GM23338 (cell line): Measurements from ENCODE around the gene RUNDC3A. TPM values are rescaled to one million over a fixed set of nuclear protein-coding genes. Genes with fewer than 3 reads are reported as not detected.

Experiments used
- ATAC-seq: fragments of 200-7000 bp; cut with Tn5 transposase; 3 replicates; pipeline ENCODE4 v1.9.1; 2020
- DNase-seq: peaks from one replicate; pipeline ENCODE4 v3.0.0-alpha.2; 2015; ENCODE audit warnings: low spot score
- H2AFZ ChIP-seq: fragments of 200-600 bp; sonication (generic); 2 replicates; pipeline ENCODE4 v1.8.0; 2016; ENCODE audit warnings: antibody characterized with exemption, mild to moderate bottlenecking, moderate library complexity
- H3F3A ChIP-seq: fragments of 200-600 bp; sonication (generic); replicated peaks from 2 replicates; pipeline ENCODE4 v1.8.0; 2017; ENCODE audit warnings: antibody characterized with exemption, mixed run types, low read depth
- H3K27ac ChIP-seq: fragments of 200-600 bp; sonication (generic); 2 replicates; pipeline ENCODE4 v1.6.1; 2016; ENCODE audit warnings: low read depth
- H3K27me3 ChIP-seq: fragments of 200-600 bp; sonication (generic); 2 replicates; pipeline ENCODE4 v1.8.0; 2016; ENCODE audit warnings: mild to moderate bottlenecking, mixed run types, moderate library complexity; ENCODE audit not compliant: insufficient read depth
- H3K36me3 ChIP-seq: fragments of 200-600 bp; sonication (generic); 2 replicates; pipeline ENCODE4 v1.8.0; 2016; ENCODE audit warnings: mild to moderate bottlenecking; ENCODE audit not compliant: insufficient read depth
- H3K4me1 ChIP-seq: fragments of 200-600 bp; sonication (generic); 2 replicates; pipeline ENCODE4 v1.8.0; 2016; ENCODE audit warnings: mild to moderate bottlenecking, moderate library complexity; ENCODE audit not compliant: insufficient read depth
- H3K4me2 ChIP-seq: fragments of 200-600 bp; sonication (generic); 2 replicates; pipeline ENCODE4 v1.7.1; 2017; ENCODE audit warnings: mixed run types
- H3K4me3 ChIP-seq: fragments of 200-600 bp; sonication (generic); 2 replicates; pipeline ENCODE4 v1.6.1; 2016; ENCODE audit warnings: mixed run types
- H3K79me2 ChIP-seq: fragments of 200-600 bp; sonication (generic); replicated peaks from 2 replicates; pipeline ENCODE4 v1.8.0; 2017; ENCODE audit warnings: mild to moderate bottlenecking; ENCODE audit not compliant: insufficient read depth
- H3K9me2 ChIP-seq: fragments of 200-600 bp; sonication (generic); 2 replicates; pipeline ENCODE4 v1.8.0; 2017; ENCODE audit not compliant: insufficient read depth
- H4K20me1 ChIP-seq: fragments of 200-600 bp; sonication (generic); replicated peaks from 2 replicates; pipeline ENCODE4 v1.8.0; 2017; ENCODE audit warnings: mild to moderate bottlenecking; ENCODE audit not compliant: insufficient read depth
- H3K27ac Mint-ChIP-seq: 2 replicates; pipeline ENCODE4 v1.8.0; 2020; ENCODE audit warnings: inconsistent platforms, mild to moderate bottlenecking, moderate library complexity, mixed read lengths
- H3K27me3 Mint-ChIP-seq: 3 replicates; pipeline ENCODE4 v1.8.0; 2022; ENCODE audit warnings: low read depth, mild to moderate bottlenecking, moderate library complexity, mixed read lengths, inconsistent platforms; ENCODE audit not compliant: insufficient read depth, poor library complexity
- H3K36me3 Mint-ChIP-seq: 3 replicates; pipeline ENCODE4 v1.8.0; 2021; ENCODE audit warnings: low read depth, mild to moderate bottlenecking, inconsistent platforms, moderate library complexity, mixed read lengths
- H3K4me1 Mint-ChIP-seq: 3 replicates; pipeline ENCODE4 v1.8.0; 2020; ENCODE audit warnings: mild to moderate bottlenecking, inconsistent platforms, mixed read lengths
- H3K4me3 Mint-ChIP-seq: 3 replicates; pipeline ENCODE4 v1.8.0; 2021; ENCODE audit warnings: moderate library complexity, mild to moderate bottlenecking, inconsistent platforms, mixed read lengths
- H3K9me3 Mint-ChIP-seq: 3 replicates; pipeline ENCODE4 v1.8.0; 2020; ENCODE audit warnings: moderate library complexity, mild to moderate bottlenecking, inconsistent platforms, mixed read lengths
- CREB1 ChIP-seq: fragments of 250-450 bp; sonication (Bioruptor Pico); IDR thresholded peaks from 2 replicates; pipeline ENCODE4 v1.5.0; 2020; ENCODE audit warnings: low read depth, mild to moderate bottlenecking, moderate library complexity
- EZH2phosphoT487 ChIP-seq: fragments of 200-600 bp; sonication (generic); IDR thresholded peaks from one replicate; pipeline ENCODE4 v1.8.1; 2018; ENCODE audit warnings: antibody characterized with exemption; ENCODE audit not compliant: unreplicated experiment
- JUNB ChIP-seq: IDR thresholded peaks from one replicate; pipeline ENCODE4 v1.6.1; 2016; ENCODE audit warnings: antibody characterized with exemption; ENCODE audit not compliant: unreplicated experiment
- NANOG ChIP-seq: IDR thresholded peaks from 2 replicates; pipeline ENCODE4 v1.6.1; 2016; ENCODE audit warnings: antibody characterized with exemption, borderline replicate concordance
- POLR2AphosphoS5 ChIP-seq: IDR thresholded peaks from 2 replicates; pipeline ENCODE4 v1.6.1; 2016; ENCODE audit warnings: antibody characterized with exemption, low read depth
- STAT1 ChIP-seq: IDR thresholded peaks from one replicate; pipeline ENCODE4 v1.6.1; 2016; ENCODE audit warnings: antibody characterized with exemption; ENCODE audit not compliant: unreplicated experiment
- ZNF114 ChIP-seq: fragments of 250-450 bp; sonication (Bioruptor Pico); IDR thresholded peaks from 2 replicates; pipeline ENCODE4 v1.5.0; 2020; ENCODE audit warnings: mild to moderate bottlenecking, moderate library complexity
- ZNF331 ChIP-seq: fragments of 250-450 bp; sonication (Bioruptor Pico); IDR thresholded peaks from 2 replicates; pipeline ENCODE4 v1.5.0; 2020; ENCODE audit warnings: low read depth, mild to moderate bottlenecking, moderate library complexity
- polyA plus RNA-seq: library from polyadenylated mRNA; unstranded; fragments of >200 nt; fragmentation: Nextera tagmentation; extraction: Ambion mirVana; gene quantifications from 2 replicates; pipeline ENCODE4 v1.2.1, GENCODE V29; 2016
- total RNA-seq: library from RNA; depleted of rRNA; stranded (reverse); fragments of >200 nt; shearing (Covaris generic); gene quantifications from 2 replicates; pipeline ENCODE4 v1.2.3, GENCODE V29; 2014
- TF ChIP-seq, protein P1 (sequence below), 2 experiments: fragments of 200-600 bp in 1 of 2; sonication (generic) in 1 of 2; conservative IDR thresholded peaks; 2 replicates each; pipeline versions ENCODE4 v1.5.1 to v1.6.1; 2016 to 2017; ENCODE audit warnings: antibody characterized with exemption in 2 of 2, low read depth in 2 of 2, mild to moderate bottlenecking in 2 of 2, moderate library complexity in 1 of 2
- TF ChIP-seq, protein P2 (sequence below): IDR thresholded peaks from one replicate; pipeline ENCODE4 v1.6.1; 2018; ENCODE audit warnings: antibody characterized with exemption; ENCODE audit not compliant: unreplicated experiment
- TF ChIP-seq, protein P3 (sequence below): IDR thresholded peaks from 2 replicates; pipeline ENCODE4 v1.6.1; 2016; ENCODE audit warnings: antibody characterized with exemption

The RUNDC3A gene
- total and polyA plus RNA-seq, 2 experiments from 2014 or later: 3.7 to 5.5 TPM

DNA sequence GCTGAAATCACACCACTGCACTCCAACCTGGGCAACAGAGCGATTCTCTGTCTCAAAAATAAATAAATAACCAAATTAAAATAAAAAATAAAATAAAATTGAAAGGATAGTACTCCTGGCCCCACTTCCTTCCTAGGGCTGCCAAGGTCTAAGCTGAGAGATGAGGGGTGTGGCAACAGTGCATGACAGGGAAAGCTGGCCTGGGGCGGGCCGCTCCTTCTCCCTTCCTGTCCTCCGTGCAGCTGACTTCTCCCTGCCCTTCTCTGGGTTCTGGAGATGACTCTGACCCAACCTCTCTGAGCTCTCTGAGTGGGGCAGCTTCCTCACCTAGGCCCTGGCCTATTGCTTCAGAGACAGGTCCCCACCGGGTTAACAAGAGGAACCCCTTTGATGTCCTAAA lies 25.0 kb downstream of the RUNDC3A start (continued):
- TF ChIP-seq STAT1 (no peak), ZNF331 (CRISPR knock-in tag) (no peak), ZNF114 (CRISPR knock-in tag) (no peak), JUNB (no peak), EZH2phosphoT487 (no peak), POLR2AphosphoS5 (no peak)
- TF ChIP-seq, protein P1, sequence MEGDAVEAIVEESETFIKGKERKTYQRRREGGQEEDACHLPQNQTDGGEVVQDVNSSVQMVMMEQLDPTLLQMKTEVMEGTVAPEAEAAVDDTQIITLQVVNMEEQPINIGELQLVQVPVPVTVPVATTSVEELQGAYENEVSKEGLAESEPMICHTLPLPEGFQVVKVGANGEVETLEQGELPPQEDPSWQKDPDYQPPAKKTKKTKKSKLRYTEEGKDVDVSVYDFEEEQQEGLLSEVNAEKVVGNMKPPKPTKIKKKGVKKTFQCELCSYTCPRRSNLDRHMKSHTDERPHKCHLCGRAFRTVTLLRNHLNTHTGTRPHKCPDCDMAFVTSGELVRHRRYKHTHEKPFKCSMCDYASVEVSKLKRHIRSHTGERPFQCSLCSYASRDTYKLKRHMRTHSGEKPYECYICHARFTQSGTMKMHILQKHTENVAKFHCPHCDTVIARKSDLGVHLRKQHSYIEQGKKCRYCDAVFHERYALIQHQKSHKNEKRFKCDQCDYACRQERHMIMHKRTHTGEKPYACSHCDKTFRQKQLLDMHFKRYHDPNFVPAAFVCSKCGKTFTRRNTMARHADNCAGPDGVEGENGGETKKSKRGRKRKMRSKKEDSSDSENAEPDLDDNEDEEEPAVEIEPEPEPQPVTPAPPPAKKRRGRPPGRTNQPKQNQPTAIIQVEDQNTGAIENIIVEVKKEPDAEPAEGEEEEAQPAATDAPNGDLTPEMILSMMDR (conservative IDR thresholded peaks at IDR 0.05; ENCODE audit: low read depth in 2 of 2): no peak
- TF ChIP-seq, protein P2, sequence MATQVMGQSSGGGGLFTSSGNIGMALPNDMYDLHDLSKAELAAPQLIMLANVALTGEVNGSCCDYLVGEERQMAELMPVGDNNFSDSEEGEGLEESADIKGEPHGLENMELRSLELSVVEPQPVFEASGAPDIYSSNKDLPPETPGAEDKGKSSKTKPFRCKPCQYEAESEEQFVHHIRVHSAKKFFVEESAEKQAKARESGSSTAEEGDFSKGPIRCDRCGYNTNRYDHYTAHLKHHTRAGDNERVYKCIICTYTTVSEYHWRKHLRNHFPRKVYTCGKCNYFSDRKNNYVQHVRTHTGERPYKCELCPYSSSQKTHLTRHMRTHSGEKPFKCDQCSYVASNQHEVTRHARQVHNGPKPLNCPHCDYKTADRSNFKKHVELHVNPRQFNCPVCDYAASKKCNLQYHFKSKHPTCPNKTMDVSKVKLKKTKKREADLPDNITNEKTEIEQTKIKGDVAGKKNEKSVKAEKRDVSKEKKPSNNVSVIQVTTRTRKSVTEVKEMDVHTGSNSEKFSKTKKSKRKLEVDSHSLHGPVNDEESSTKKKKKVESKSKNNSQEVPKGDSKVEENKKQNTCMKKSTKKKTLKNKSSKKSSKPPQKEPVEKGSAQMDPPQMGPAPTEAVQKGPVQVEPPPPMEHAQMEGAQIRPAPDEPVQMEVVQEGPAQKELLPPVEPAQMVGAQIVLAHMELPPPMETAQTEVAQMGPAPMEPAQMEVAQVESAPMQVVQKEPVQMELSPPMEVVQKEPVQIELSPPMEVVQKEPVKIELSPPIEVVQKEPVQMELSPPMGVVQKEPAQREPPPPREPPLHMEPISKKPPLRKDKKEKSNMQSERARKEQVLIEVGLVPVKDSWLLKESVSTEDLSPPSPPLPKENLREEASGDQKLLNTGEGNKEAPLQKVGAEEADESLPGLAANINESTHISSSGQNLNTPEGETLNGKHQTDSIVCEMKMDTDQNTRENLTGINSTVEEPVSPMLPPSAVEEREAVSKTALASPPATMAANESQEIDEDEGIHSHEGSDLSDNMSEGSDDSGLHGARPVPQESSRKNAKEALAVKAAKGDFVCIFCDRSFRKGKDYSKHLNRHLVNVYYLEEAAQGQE: no peak

DNA sequence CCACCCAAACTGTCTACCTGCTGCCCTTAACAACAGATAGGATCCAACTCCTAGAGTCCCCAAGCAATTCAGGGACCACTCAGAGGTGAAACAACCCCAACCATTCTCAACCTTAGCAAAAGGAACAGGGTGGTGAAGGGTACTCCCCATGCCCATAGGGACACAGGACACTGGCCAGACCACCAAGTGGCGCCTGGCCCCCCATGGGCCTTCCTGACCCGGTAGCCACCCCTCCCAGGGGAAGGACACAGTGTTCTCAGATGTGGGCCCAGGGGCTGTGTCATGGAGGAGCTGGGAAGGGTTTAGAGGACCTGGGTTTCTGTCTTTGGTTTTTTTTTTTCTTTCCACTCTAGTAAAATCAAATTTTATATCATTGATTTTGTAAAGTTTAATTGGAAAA lies 25.9 kb downstream of the RUNDC3A start:
- Histone ChIP-seq H2AFZ (no peak overlapping the region), H3K79me2 (no peaks in the 10 kb centered on the region), H3K27ac (no peak overlapping the region), H3K4me1 (no peaks in the 10 kb centered on the region; the same call in 1 of the 2 replicates), H3K4me2 (no peak overlapping the region), H3K9me2 (no peaks in the 10 kb centered on the region), H3F3A (0 out of 2 replicates have a peak, but pooled peaks cover 2% of the 10 kb centered on the region), H3K36me3 (no peaks in the 10 kb centered on the region), H4K20me1 (no peaks in the 10 kb centered on the region), H3K27me3 (no peaks in the 10 kb centered on the region), H3K4me3 (no peak overlapping the region)
- no peak overlapping the region for H3K4me3 Mint-ChIP-seq
- ATAC-seq (no peak), DNase-seq (no peak)
- no peak overlapping the region for H3K27ac Mint-ChIP-seq
- peaks cover 6% of the 10 kb centered on the region for H3K27me3 Mint-ChIP-seq
- no peaks in the 10 kb centered on the region for H3K36me3 Mint-ChIP-seq
- no peaks in the 10 kb centered on the region for H3K9me3 Mint-ChIP-seq
- peaks cover 11% of the 10 kb centered on the region for H3K4me1 Mint-ChIP-seq
- TF ChIP-seq, protein P3, sequence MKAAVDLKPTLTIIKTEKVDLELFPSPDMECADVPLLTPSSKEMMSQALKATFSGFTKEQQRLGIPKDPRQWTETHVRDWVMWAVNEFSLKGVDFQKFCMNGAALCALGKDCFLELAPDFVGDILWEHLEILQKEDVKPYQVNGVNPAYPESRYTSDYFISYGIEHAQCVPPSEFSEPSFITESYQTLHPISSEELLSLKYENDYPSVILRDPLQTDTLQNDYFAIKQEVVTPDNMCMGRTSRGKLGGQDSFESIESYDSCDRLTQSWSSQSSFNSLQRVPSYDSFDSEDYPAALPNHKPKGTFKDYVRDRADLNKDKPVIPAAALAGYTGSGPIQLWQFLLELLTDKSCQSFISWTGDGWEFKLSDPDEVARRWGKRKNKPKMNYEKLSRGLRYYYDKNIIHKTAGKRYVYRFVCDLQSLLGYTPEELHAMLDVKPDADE: no peak
- no peak for TF ChIP-seq ZNF331 (CRISPR knock-in tag)
- TF ChIP-seq NANOG: no peak
- no peak for TF ChIP-seq JUNB
- TF ChIP-seq STAT1: no peak
- TF ChIP-seq CREB1 (CRISPR knock-in tag): no peak
- no peak for TF ChIP-seq POLR2AphosphoS5
- TF ChIP-seq, protein P2: no peak
- TF ChIP-seq ZNF114 (CRISPR knock-in tag): no peak
